Measurements from ENCODE around the gene CCDC88C.

- TF ChIP-seq REST (IDR thresholded peaks at IDR 0.05; ENCODE audit: insufficient read depth in 1 of 2, low read depth in 2 of 2, low read length in 1 of 2) (no peak), TCF7L2 (IDR thresholded peaks at IDR 0.05; ENCODE audit: low read depth, low read length) (no peak), CTCF (IDR thresholded peaks at IDR 0.05) (no peak)
These were observed 180.4 kb downstream of the CCDC88C start for GRCh38 chr14:91237219-91237618.
